Measurements from ENCODE around the gene IL17B. TPM values are rescaled to one million over a fixed set of nuclear protein-coding genes. Genes with fewer than 3 reads are reported as not detected.

Gene IL17B
- polyA plus RNA-seq, 1 donor (not counting 4 experiments of a cell fraction or from before 2014, with no cell fraction given), result not detected

DNA sequence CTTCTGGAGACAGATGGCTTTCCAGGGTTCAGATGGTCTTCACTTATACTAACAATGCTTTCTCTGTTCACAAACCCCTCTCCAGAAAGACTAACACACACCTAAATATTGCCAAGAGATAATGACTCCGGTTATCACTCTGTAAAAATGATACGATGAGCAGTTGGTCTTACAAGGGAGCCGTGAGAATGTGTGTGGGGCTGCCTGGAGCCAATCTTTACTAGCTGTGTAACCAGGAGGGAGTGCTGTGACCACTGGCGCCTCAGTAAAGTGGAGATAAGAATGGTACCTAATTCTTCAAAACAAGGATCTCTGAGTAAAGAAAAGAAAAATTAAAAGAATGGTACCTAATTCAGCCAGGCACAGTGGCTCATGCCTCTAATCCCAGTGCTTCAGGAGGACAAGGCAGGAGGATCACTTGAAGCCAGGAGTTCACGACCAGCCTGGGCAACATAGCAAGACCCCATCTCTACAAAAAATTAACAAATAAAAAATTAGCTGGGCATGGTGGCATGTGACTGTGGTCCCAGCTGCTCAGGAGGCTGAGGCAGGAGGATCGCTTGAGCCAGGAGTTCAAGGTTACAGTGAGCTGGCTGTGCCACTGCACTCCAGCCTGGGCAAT, 39.9 kb upstream of the IL17B start:
- peaks cover 3% of the 10 kb centered on the region for H3K27me3 ChIP-seq (ENCODE audit: control insufficient read depth, extremely low read depth, insufficient read depth, low read length)
- no peaks in the 10 kb centered on the region for H3K9me1 ChIP-seq (ENCODE audit: control insufficient read depth, extremely low read depth, insufficient read depth, low read length)
- no peaks in the 10 kb centered on the region for H3K9me3 ChIP-seq (ENCODE audit: control insufficient read depth, low read depth, low read length)
- DNase-seq (ENCODE audit: low read depth, low spot score), result no peak
- H3K27ac ChIP-seq (ENCODE audit: control insufficient read depth, insufficient read depth, low read length), result no peak overlapping the region
- no peak overlapping the region for H3K4me2 ChIP-seq (ENCODE audit: control insufficient read depth, extremely low read depth, insufficient read depth, low read depth, low read length)
- no peaks in the 10 kb centered on the region for H4K20me1 ChIP-seq (ENCODE audit: control insufficient read depth, extremely low read depth, insufficient read depth, low read length)
- dilution Hi-C loops (cut with MboI; ENCODE audit: extremely low pct_ligation_motif_present, low sequenced_read_pairs), result no loop called here
- no peak for FAIRE-seq
- TF ChIP-seq, protein P1, sequence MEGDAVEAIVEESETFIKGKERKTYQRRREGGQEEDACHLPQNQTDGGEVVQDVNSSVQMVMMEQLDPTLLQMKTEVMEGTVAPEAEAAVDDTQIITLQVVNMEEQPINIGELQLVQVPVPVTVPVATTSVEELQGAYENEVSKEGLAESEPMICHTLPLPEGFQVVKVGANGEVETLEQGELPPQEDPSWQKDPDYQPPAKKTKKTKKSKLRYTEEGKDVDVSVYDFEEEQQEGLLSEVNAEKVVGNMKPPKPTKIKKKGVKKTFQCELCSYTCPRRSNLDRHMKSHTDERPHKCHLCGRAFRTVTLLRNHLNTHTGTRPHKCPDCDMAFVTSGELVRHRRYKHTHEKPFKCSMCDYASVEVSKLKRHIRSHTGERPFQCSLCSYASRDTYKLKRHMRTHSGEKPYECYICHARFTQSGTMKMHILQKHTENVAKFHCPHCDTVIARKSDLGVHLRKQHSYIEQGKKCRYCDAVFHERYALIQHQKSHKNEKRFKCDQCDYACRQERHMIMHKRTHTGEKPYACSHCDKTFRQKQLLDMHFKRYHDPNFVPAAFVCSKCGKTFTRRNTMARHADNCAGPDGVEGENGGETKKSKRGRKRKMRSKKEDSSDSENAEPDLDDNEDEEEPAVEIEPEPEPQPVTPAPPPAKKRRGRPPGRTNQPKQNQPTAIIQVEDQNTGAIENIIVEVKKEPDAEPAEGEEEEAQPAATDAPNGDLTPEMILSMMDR (optimal IDR thresholded peaks at IDR 0.05 in 1 of 3, IDR thresholded peaks at IDR 0.05 in 1 of 3, conservative IDR thresholded peaks at IDR 0.05 in 1 of 3; ENCODE audit: extremely low read depth in 1 of 3, insufficient read depth in 2 of 3, low read length in 3 of 3), result no peak
- no peak for TF ChIP-seq EZH2 (IDR thresholded peaks at IDR 0.05; ENCODE audit: low read length)
- no peak overlapping the region for H3K4me3 ChIP-seq (ENCODE audit: control insufficient read depth in 2 of 3, extremely low read depth in 1 of 3, insufficient read depth in 2 of 3, low read depth in 1 of 3, low read length in 3 of 3)
- H3K79me2 ChIP-seq (ENCODE audit: control insufficient read depth, insufficient read depth, low read length), result no peaks in the 10 kb centered on the region
- no peak overlapping the region for H3K9ac ChIP-seq (ENCODE audit: control insufficient read depth, extremely low read depth, insufficient read depth, low read length)
- H2AFZ ChIP-seq (ENCODE audit: control insufficient read depth, low read length), result no peak overlapping the region
- no peaks in the 10 kb centered on the region for H3K4me1 ChIP-seq (ENCODE audit: control insufficient read depth, extremely low read depth, insufficient read depth, low read length)
- no peaks in the 10 kb centered on the region for H3K36me3 ChIP-seq (ENCODE audit: control insufficient read depth in 2 of 2, extremely low read depth in 1 of 2, insufficient read depth in 2 of 2, low read length in 2 of 2)

DNA sequence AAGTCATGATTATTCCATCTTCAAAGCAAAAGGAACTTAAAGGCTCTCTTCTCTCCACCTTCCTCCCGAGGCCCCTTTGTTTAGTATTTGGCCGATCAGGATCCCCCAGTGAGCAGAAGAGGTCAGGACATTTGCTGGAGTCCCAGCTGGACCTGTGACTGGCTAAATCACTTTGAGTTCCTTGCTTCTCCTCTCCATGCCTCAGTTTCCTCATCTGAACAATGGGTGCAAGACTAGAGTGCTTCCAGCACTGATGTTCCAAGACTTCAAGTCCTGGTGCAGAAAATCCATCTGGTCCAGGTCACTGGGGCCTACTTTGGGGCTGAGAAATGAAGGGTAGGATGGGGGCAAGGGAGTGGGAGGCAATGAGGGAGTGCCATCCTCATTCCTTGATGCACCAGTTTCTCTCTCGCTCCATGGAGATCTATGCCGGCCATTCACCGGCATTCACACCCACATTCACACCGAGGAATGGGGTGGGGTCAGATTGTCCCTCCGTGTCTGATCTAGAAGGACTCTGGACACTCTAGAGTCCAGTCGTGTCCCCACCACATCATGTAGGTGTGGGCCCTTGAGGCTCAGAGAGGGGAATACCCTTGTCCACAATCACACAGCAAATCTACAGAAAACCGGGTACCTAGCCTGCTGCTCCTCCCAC, 38.7 kb upstream of the IL17B start:
- TF ChIP-seq, protein P1 (optimal IDR thresholded peaks at IDR 0.05 in 1 of 3, IDR thresholded peaks at IDR 0.05 in 1 of 3, conservative IDR thresholded peaks at IDR 0.05 in 1 of 3; ENCODE audit: extremely low read depth in 1 of 3, insufficient read depth in 2 of 3, low read length in 3 of 3), result no peak
- no peak for TF ChIP-seq EZH2 (IDR thresholded peaks at IDR 0.05; ENCODE audit: low read length)
- no peak overlapping the region for H3K4me3 ChIP-seq (ENCODE audit: control insufficient read depth in 2 of 3, extremely low read depth in 1 of 3, insufficient read depth in 2 of 3, low read depth in 1 of 3, low read length in 3 of 3)
- DNase-seq (ENCODE audit: low read depth, low spot score) (no peak), FAIRE-seq (no peak)
- H3K4me2 ChIP-seq (ENCODE audit: control insufficient read depth, extremely low read depth, insufficient read depth, low read depth, low read length), result no peak overlapping the region
- H3K9me1 ChIP-seq (ENCODE audit: control insufficient read depth, extremely low read depth, insufficient read depth, low read length), result no peaks in the 10 kb centered on the region
- H2AFZ ChIP-seq (ENCODE audit: control insufficient read depth, low read length), result no peak overlapping the region
- no peaks in the 10 kb centered on the region for H3K36me3 ChIP-seq (ENCODE audit: control insufficient read depth in 2 of 2, extremely low read depth in 1 of 2, insufficient read depth in 2 of 2, low read length in 2 of 2)
- no peak overlapping the region for H3K27ac ChIP-seq (ENCODE audit: control insufficient read depth, insufficient read depth, low read length)
- no peak overlapping the region for H3K9ac ChIP-seq (ENCODE audit: control insufficient read depth, extremely low read depth, insufficient read depth, low read length)
- H3K9me3 ChIP-seq (ENCODE audit: control insufficient read depth, low read depth, low read length), result no peaks in the 10 kb centered on the region
- no peaks in the 10 kb centered on the region for H4K20me1 ChIP-seq (ENCODE audit: control insufficient read depth, extremely low read depth, insufficient read depth, low read length)
- no peaks in the 10 kb centered on the region for H3K79me2 ChIP-seq (ENCODE audit: control insufficient read depth, insufficient read depth, low read length)
- peaks cover 3% of the 10 kb centered on the region for H3K27me3 ChIP-seq (ENCODE audit: control insufficient read depth, extremely low read depth, insufficient read depth, low read length)
- dilution Hi-C loops (cut with MboI; ENCODE audit: extremely low pct_ligation_motif_present, low sequenced_read_pairs), result no loop called here
- no peaks in the 10 kb centered on the region for H3K4me1 ChIP-seq (ENCODE audit: control insufficient read depth, extremely low read depth, insufficient read depth, low read length)

Data from keratinocyte (primary cell).